ENCODE data around the gene CCDC60.

The CCDC60 gene

DNA sequence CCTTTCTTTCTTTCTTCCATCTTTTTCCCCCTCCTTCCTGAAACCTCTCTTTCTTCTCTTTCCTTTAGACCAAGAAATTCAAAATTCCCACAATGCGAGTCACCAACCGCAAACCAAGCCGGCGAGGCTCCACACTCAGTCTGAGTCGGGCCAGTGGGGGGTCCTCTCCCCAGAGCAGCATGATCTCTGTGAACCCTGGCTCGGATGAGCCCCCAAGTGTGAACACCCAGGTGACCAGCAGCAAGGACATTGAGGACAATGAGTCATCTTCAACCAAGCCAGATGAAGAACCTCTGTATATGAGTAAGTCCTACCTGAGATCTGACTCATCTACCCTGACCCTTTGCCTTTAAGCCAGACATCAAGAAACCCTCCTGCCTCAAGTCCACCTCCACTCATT is 170.5 kb downstream of the CCDC60 start:
- in situ Hi-C loops (cut with HindIII; ENCODE audit: low sequenced_read_pairs) = no loop called here

DNA sequence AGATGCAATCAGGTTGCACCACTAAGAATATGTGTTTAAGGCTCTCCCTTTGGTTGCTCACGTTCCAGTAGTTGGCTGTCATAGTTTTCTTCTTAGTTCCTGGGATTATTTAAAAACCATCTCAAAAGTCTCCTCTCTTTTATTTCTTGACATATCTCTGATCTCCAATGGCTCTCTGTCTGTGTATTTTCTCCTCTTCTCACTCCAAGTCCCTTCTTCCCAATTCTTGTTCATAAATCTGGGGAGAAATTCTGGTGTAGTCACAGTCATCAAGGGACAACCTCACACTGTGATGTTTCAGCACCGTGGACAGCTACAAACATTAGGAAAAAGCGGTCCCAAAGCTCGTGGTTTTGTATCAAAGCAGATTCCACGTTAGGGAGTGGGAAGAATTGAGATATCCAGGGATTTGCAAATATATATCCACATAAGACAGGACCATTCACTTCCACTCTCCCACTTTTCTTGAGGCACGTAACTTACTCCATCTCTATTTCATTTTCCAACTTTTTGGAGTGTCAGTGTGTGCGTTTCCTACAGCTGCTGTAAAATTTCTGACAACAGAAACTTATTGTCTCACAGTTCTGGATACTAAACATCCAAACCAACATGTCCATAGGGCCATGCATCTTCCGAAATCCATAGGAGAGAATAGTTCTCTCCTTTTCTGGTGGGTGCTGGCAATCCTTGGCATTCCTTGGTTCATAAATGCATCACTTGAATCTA is 178.4 kb downstream of the CCDC60 start:
- in situ Hi-C loops (cut with HindIII; ENCODE audit: low sequenced_read_pairs) = no loop called here

DNA sequence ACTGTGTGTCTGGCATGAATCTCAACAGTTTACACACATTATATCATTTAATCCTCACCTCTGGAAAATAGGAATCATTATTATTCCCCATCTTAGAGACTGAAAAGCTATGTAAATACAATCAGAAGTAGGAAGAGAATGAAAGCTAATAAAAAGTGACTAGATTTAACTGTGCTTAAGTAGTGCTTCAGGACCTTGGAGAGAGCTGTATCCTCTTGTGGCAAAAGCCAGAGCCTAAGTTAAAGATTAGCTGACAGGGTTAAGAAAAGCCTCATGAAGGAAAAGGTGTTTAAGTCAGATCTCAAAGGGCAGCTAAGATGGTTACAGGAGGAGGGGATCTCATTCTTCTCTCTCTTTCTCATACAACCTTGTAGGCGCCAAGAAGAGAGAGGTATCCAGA is 193.7 kb downstream of the CCDC60 start:
- in situ Hi-C loops (cut with HindIII; ENCODE audit: low sequenced_read_pairs) = no loop called here

DNA sequence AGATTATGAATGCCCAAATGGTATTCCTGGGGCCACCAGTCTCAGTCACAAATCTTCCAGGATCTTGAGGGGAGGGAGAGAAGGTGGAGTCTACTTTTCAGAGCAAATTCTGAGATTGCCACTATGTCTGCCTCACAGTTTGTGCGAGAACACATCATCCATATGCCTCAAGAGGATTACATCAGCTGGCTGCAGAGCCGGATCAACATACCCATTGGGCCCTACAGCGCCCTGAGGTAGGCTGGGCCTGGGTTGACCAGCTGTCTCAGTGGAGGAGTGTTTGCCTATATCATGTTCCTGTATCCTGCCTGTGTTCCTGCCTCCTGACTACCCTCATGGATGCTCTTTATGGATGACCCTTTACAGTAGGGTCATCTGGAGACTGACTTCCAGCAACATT is 205.9 kb downstream of the CCDC60 start:
- in situ Hi-C loops (cut with HindIII; ENCODE audit: low sequenced_read_pairs) = no loop called here

DNA sequence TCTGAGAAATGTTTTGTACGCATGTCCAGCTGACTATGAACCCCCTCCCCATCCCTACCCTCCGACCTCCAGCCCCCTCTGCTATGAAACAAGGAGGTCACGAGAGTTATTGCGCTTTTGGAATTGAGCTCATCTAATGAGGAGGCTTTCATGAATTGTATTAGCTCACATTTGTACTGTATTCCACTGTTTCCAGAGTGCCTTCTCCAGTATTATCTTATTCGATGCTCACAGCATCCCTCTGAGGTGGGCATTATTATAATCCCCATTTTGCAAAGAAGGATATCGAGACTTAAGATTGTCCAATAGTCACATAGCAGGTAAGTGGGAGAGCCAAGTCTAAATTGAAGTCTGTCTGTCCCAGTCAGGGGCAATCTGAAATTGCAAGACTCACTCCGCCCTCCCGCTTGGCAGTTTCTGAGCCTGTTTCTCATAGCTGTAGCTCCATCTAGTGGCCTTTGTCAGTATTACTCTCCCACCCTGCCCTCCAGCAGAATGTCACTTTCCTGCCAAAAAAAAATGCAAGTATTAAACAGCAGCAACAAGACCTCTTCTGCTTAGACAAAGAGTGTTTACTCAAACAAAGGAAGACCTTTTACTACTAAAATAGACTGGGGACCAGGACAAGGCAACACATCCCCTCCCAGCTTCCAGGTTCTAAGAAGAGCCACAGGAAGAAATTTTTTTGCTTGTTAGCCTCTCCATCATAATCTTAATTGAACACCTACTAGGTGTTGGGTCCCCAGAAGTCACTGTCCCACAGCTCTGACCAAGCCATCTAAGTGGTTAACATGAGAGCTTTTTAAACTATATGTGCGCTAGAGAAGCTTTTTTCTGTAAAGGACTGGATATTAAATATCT is 210.5 kb downstream of the CCDC60 start:
- in situ Hi-C loops (cut with HindIII; ENCODE audit: low sequenced_read_pairs) = no loop called here

DNA sequence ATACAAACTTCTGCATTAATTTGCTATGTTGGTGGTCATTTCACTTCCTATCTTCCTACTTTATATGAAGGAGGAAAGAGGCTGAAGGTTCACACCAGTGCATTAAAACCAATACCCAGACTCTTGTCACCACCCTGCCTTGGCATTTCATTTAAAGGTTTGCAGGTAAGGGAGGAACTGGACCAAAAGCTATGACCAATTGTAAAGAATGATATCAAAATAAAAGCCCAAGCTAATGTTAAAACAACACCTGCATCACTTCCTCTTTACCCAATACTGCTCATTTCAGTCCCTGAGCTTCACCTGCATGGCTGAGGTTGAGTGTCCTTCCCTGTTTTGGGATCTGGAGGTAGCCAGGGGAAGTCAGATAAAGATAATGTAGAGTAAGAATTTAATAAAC is 211.8 kb downstream of the CCDC60 start:
- in situ Hi-C loops (cut with HindIII; ENCODE audit: low sequenced_read_pairs) = no loop called here

- in situ Hi-C loops (cut with HindIII; ENCODE audit: low sequenced_read_pairs) = no loop called here
Observed at GRCh38 chr12:119547001-119547400, 212.5 kb downstream of the CCDC60 start.

- in situ Hi-C loops (cut with HindIII; ENCODE audit: low sequenced_read_pairs) = no loop called here
Observed at GRCh38 chr12:119556854-119557253, 222.3 kb downstream of the CCDC60 start.

DNA sequence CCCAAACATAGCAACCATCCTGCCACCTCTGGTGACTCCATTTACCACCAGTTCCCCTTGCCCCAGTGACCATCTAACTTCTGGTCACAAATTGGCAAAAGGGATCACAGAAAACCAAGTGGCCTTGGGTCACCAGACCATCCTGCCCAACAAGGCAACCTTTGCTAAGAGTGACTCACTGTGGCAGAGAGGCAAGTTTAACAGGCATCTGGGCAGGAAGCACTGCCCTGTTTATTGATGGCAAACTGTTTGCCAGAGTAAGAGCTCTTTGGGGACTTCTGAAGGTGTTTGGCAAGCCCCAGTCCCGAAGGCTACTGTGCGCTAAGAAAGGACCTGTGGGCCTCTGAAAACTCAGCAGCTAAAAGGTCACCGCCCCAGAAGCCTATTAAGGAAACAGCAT is 230.9 kb downstream of the CCDC60 start:
- in situ Hi-C loops (cut with HindIII; ENCODE audit: low sequenced_read_pairs) = no loop called here

DNA sequence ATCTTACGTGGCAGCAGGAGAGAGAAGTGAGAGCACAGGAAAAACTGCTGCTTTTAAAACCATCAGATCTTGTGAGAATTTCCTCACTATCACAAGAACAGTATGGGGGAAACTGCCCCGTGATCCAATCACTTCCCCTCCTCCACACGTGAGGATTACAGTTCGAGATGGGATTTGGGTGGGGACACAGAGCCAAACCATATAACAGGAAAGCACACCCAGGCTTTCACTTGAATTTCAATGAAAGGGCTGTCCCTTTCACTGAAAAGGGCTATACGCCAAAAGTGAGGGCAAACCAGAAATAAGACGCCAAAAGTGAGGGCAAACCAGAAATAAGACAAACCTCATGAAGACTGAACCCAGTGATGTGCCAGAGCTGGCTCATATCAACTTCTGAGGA is 236.2 kb downstream of the CCDC60 start:
- in situ Hi-C loops (cut with HindIII; ENCODE audit: low sequenced_read_pairs) = no loop called here

GRCh38 chr12:119573086-119573485 is 238.6 kb downstream of the CCDC60 start:
- in situ Hi-C loops (cut with HindIII; ENCODE audit: low sequenced_read_pairs) = no loop called here

DNA sequence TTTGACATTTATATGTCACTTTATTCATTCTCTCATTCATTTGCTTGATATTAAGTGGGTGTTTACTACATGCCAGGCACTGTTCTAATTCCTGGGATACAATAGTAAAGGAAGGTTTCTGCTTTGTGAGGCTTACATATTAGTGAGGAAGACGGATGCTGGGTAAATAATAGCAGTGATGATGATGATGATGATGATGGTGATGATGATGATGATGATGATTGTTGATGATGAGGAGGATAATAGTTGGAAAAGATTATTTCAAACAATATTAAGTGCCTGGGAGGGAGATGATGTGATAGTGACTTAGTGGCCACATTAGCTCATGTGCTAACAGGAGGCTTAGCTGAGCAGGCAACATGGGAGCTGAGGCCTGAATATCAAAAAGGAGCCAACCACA is 239.7 kb downstream of the CCDC60 start:
- in situ Hi-C loops (cut with HindIII; ENCODE audit: low sequenced_read_pairs) = no loop called here

- in situ Hi-C loops (cut with HindIII; ENCODE audit: low sequenced_read_pairs) = no loop called here
Observed at GRCh38 chr12:119576118-119576810, 241.7 kb downstream of the CCDC60 start.

- in situ Hi-C loops (cut with HindIII; ENCODE audit: low sequenced_read_pairs) = no loop called here
Observed at GRCh38 chr12:119576915-119577314, 242.4 kb downstream of the CCDC60 start.

DNA sequence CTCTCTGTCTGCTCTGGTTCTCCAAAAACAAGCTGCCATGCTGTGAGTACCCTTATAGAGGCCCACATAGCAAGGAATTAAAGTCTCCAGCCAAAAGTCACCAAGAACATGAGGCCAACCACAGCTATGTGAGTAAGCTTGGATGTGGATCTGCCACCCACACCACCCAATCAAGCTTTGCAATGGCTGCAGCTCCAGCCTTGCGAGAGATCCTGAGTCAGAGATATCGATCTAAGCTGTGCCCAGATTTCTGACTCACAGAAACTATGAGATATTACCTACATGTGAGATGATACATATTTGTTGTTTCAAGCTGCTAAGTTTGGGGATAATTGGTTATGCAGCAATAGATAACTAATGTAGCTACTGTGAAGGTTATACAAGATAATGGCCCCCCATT is 243.6 kb downstream of the CCDC60 start:
- in situ Hi-C loops (cut with HindIII; ENCODE audit: low sequenced_read_pairs) = no loop called here

DNA sequence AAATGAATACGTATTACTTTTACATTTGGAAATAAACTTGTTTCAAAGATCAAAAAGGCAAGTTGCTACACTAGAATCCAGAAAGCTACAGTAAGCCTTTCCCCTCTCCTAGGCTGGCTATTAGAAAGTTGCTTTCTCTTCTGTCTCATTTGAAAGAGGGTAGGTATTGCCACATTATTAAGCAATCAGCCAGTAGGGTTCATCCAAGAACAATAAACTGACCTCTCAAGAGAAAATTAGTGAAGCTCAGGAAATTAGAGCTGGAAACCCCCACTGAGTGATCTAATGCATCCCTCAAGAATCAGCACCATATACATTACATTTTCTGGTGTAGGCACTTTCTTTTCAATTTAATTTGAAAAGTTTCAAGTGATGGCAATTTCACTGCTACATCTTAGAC is 254.6 kb downstream of the CCDC60 start:
- in situ Hi-C loops (cut with HindIII; ENCODE audit: low sequenced_read_pairs) = no loop called here

- in situ Hi-C loops (cut with HindIII; ENCODE audit: low sequenced_read_pairs) = no loop called here
Observed at GRCh38 chr12:119589634-119590033, 255.1 kb downstream of the CCDC60 start.

Data from DLD1 (cell line).